GM12878 (cell line): ENCODE measurements around the gene SIVA1. TPM values are rescaled to one million over a fixed set of nuclear protein-coding genes. Genes with fewer than 3 reads are reported as not detected.
A peak's percentile ranks its signal among the peaks of the same experiment; 100 is the strongest.

Source experiments
- ATAC-seq: fragments of 200-7000 bp; cut with Tn5 transposase; 3 replicates; pipeline ENCODE4 v1.9.1; 2020; ENCODE audit warnings: mild to moderate bottlenecking, moderate library complexity
- BruUV-seq: library from RNA; stranded (reverse); fragments of 400-500 nt; replicated peaks from 2 replicates; lab custom pipeline; 2021; lab: Mats Ljungman, UMichigan
- CTCF ChIA-PET: fragments of 300-600 bp; sonication (Branson Sonifier 250); formaldehyde crosslinking; extraction: SDS; loops from one replicate; lab custom pipeline; 2021; ENCODE audit warnings: inconsistent platforms; lab: Yijun Ruan, JAX
- POLR2A ChIA-PET: fragments of 350-600 bp; formaldehyde crosslinking; extraction: SDS; loops from one replicate; lab custom pipeline; 2021; ENCODE audit warnings: inconsistent platforms; lab: Charles Lee
- RAD21 ChIA-PET: fragments of 300-600 bp; sonication (Branson Sonifier 250); formaldehyde crosslinking; loops from one replicate; lab custom pipeline; 2023; ENCODE audit warnings: antibody characterized with exemption; ENCODE audit not compliant: unreplicated experiment; lab: Charles Lee
- SMC1A ChIA-PET: fragments of 300-600 bp; sonication (Branson Sonifier 250); formaldehyde crosslinking; loops from one replicate; lab custom pipeline; 2023; ENCODE audit not compliant: unreplicated experiment, uncharacterized antibody; lab: Charles Lee
- DNase-seq: peaks from one replicate; pipeline ENCODE4 v3.0.0-alpha.2; 2011; ENCODE audit warnings: low read depth, low spot score
- FAIRE-seq: peaks from 3 replicates; lab custom pipeline; 2011; peaks lifted over from hg19 to GRCh38; lab: Jason Lieb, UNC
- H2AFZ ChIP-seq: 2 replicates; pipeline ENCODE4 v1.6.0; 2011; ENCODE audit warnings: low read depth, low read length, control low read depth; ENCODE audit not compliant: control insufficient read depth
- H3K27ac ChIP-seq: 2 replicates; pipeline ENCODE4 v1.5.1; 2011; ENCODE audit warnings: control low read depth; ENCODE audit not compliant: control insufficient read depth, insufficient read depth
- H3K27me3 ChIP-seq, 2 experiments: replicated peaks in 1 of 2; 2 replicates each; pipeline versions ENCODE4 v1.6.0 to v1.6.1; 2011; ENCODE audit warnings: low read length in 1 of 2; ENCODE audit not compliant: control insufficient read depth in 2 of 2, insufficient read depth in 2 of 2
- H3K36me3 ChIP-seq, 2 experiments: 2 replicates each; pipeline ENCODE4 v1.5.1; 2011; ENCODE audit warnings: low read length in 1 of 2; ENCODE audit not compliant: control insufficient read depth in 2 of 2, insufficient read depth in 2 of 2
- H3K4me1 ChIP-seq: 2 replicates; pipeline ENCODE4 v1.6.1; 2011; ENCODE audit warnings: mild to moderate bottlenecking, low read length, moderate library complexity, mixed read lengths; ENCODE audit not compliant: control insufficient read depth, insufficient read depth
- H3K4me2 ChIP-seq: 2 replicates; pipeline ENCODE4 v1.6.0; 2011; ENCODE audit warnings: control low read depth; ENCODE audit not compliant: control insufficient read depth, insufficient read depth
- H3K4me3 ChIP-seq: fragments of 200-600 bp; sonication (generic); 2 replicates; pipeline ENCODE4 v1.5.1; 2016
- H3K79me2 ChIP-seq: 2 replicates; pipeline ENCODE4 v1.6.0; 2011; ENCODE audit warnings: low read length; ENCODE audit not compliant: control insufficient read depth, insufficient read depth
- H3K9ac ChIP-seq: 2 replicates; pipeline ENCODE4 v1.8.0; 2011; ENCODE audit warnings: low read length, control low read depth, mixed read lengths; ENCODE audit not compliant: control insufficient read depth, insufficient read depth
- H3K9me3 ChIP-seq: replicated peaks from 3 replicates; pipeline ENCODE4 v1.5.1; 2011; ENCODE audit warnings: mild to moderate bottlenecking, low read length; ENCODE audit not compliant: control insufficient read depth, insufficient read depth
- H4K20me1 ChIP-seq: 2 replicates; pipeline ENCODE4 v1.6.0; 2011; ENCODE audit not compliant: control insufficient read depth, insufficient read depth
- EGR1 ChIP-seq, 2 experiments: IDR thresholded peaks; 1 replicate in 1 of 2; 2 replicates in 1 of 2; pipeline ENCODE4 v1.6.1; 2011 to 2012; ENCODE audit warnings: low read depth in 2 of 2, low read length in 2 of 2, borderline replicate concordance in 1 of 2, mild to moderate bottlenecking in 1 of 2, moderate library complexity in 1 of 2
- ELK1 ChIP-seq: IDR thresholded peaks from 2 replicates; pipeline ENCODE4 v1.6.1; 2012; ENCODE audit warnings: low read depth, low read length, improper control_type of control experiment
- ETV6 ChIP-seq, 2 experiments: fragments of 450-650 bp in 1 of 2; IDR thresholded peaks in 1 of 2; conservative IDR thresholded peaks in 1 of 2; 2 replicates each; pipeline ENCODE4 v1.6.1; 2014; ENCODE audit warnings: antibody characterized with exemption in 1 of 2, borderline replicate concordance in 1 of 2, low read depth in 1 of 2, mild to moderate bottlenecking in 1 of 2, moderate library complexity in 1 of 2
- GABPA ChIP-seq: IDR thresholded peaks from 2 replicates; pipeline ENCODE4 v1.6.1; 2014; ENCODE audit warnings: antibody characterized with exemption, low read depth, mild to moderate bottlenecking, inconsistent platforms
- NFXL1 ChIP-seq: fragments of 450-650 bp; IDR thresholded peaks from 2 replicates; pipeline ENCODE4 v1.6.1; 2017; ENCODE audit warnings: antibody characterized with exemption, mild to moderate bottlenecking, borderline replicate concordance
- NR2F1 ChIP-seq: fragments of 450-650 bp; conservative IDR thresholded peaks from 2 replicates; pipeline ENCODE4 v1.6.1; 2017; ENCODE audit warnings: mild to moderate bottlenecking
- POU2F2 ChIP-seq: IDR thresholded peaks from 3 replicates; pipeline ENCODE4 v1.6.1; 2011; ENCODE audit warnings: low read depth, mild to moderate bottlenecking, low read length, borderline replicate concordance
- RCOR1 ChIP-seq: conservative IDR thresholded peaks from 2 replicates; pipeline ENCODE4 v1.6.1; 2012; ENCODE audit warnings: low read depth, low read length, improper control_type of control experiment
- STAT1 ChIP-seq: fragments of 450-650 bp; conservative IDR thresholded peaks from 2 replicates; pipeline ENCODE4 v1.6.1; 2014; ENCODE audit warnings: antibody characterized with exemption, mild to moderate bottlenecking
- TCF12 ChIP-seq: IDR thresholded peaks from 2 replicates; pipeline ENCODE4 v1.6.1; 2011; ENCODE audit warnings: low read depth, mild to moderate bottlenecking, low read length
- ZNF274 ChIP-seq: IDR thresholded peaks from one replicate; pipeline ENCODE4 v1.8.0; 2011; ENCODE audit not compliant: insufficient read length, insufficient read depth
- WGBS: methylation state at CpG from one replicate; pipeline ENCODE4 v1.1.6; 2016; ENCODE audit warnings: low lambda C conversion rate; ENCODE audit not compliant: insufficient replicate concordance, insufficient coverage; ENCODE audit errors: missing lambda C conversion rate; 5-methylcytosine and 5-hydroxymethylcytosine counted together
- in situ Hi-C: fragments of 300-500 bp; cut with MboI; formaldehyde crosslinking; loops from 9 replicates; pipeline ENCODE4 v1.14.3; 2018; ENCODE audit warnings: mixed read lengths
- intact Hi-C: fragments of 100-400 bp; cut with micrococcal nuclease; formaldehyde crosslinking; loops from one replicate; pipeline ENCODE4 v1.14.2; 2022; ENCODE audit not compliant: unreplicated experiment
- polyA plus RNA-seq, 11 experiments: library from polyadenylated mRNA; depleted of rRNA in 4 of 11; unstranded in 6 of 11; stranded (reverse) in 5 of 11; fragments of >200 nt; fragmentation: Nextera tagmentation in 4 of 11; fragmentation: Illumina TruSeq in 1 of 11; extraction: Ambion mirVana in 4 of 11; extraction: Trizol in 1 of 11; gene quantifications; 1 replicate in 1 of 11; 2 replicates in 10 of 11; pipeline versions ENCODE4 v1.2.1 to v1.2.3, GENCODE V29; 2011 to 2016; ENCODE audit warnings: inconsistent platforms in 2 of 11, missing spikeins in 2 of 11, low read depth in 1 of 11
- total RNA-seq, 4 experiments: library from RNA; depleted of rRNA in 3 of 4; stranded (reverse); fragments of >200 nt in 3 of 4; fragmentation: Illumina TruSeq in 1 of 4; extraction: Trizol in 1 of 4; gene quantifications; 2 replicates each; pipeline versions ENCODE4 v1.2.1 to v1.2.3, GENCODE V29; 2013 to 2021
- TF ChIP-seq, protein P1 (sequence below): fragments of 450-650 bp; IDR thresholded peaks from 2 replicates; pipeline ENCODE4 v1.6.1; 2017; ENCODE audit warnings: mild to moderate bottlenecking, moderate library complexity
- TF ChIP-seq, protein P2 (sequence below): fragments of 150-350 bp; IDR thresholded peaks from 2 replicates; pipeline ENCODE4 v1.6.1; 2016; ENCODE audit warnings: low read depth, low read length

Gene SIVA1
- total and polyA plus RNA-seq, 10 of the 15 experiments (the other 5 are each of a cell fraction or from before 2014, with no cell fraction given), result 4.6 to 282 (median 106) TPM

DNA sequence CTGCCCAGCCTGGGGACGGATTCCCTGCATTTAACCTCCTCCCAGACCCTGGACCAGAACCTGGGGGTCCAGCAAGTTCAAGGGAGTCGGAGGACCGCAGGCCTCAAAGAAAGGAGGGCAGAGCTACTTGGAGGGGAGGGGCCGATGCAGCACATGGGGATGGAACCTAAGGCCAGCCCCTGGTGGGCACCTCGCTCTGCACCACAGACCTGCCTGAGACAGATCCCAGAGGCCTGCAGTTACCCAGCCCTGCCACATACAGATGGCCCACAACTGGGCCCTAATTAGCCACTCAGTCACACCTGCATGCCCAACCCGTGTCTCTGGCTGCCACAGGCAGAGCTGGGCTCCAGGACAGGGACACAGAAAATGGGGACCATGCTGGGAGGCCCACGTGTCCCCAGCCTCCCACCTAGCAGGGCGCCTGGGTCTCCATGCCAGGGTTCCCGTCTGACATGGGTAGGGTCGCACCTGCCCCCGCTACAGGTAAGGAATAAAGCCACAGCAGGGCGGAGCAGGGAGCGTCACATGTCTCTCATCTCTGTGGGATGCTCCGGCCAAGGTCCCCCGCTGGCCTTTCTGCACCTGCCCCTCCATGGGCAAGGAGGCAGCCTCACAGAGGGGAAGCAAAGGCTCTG, 25.9 kb downstream of the SIVA1 start:
- BruUV-seq, result no TSS peak
- RAD21 ChIA-PET, result no interaction called here
- Histone ChIP-seq H3K27me3 (no peaks in the 10 kb centered on the region), H3K9ac (no peak overlapping the region), H3K27ac (no peak overlapping the region), H4K20me1 (no peaks in the 10 kb centered on the region), H3K79me2 (no peaks in the 10 kb centered on the region), H3K9me3 (no peaks in the 10 kb centered on the region), H2AFZ (no peak overlapping the region), H3K4me1 (no peaks in the 10 kb centered on the region), H3K36me3 (peaks cover 0 to 12% of the 10 kb centered on the region in 2 experiments; a peak in 2 of 4 replicates), H3K4me3 (no peak overlapping the region), H3K4me2 (no peak overlapping the region)
- in situ Hi-C loops, result no loop called here
- ATAC-seq (peak; percentile 24; the same call in 1 of the 3 replicates), FAIRE-seq (no peak), DNase-seq (no peak)
- WGBS, result 83% methylated on average over 15 of the region's 15 CpGs
- intact Hi-C loops, result no loop called here
- CTCF ChIA-PET, result no interaction called here
- POLR2A ChIA-PET, result interaction anchor here (0.5 kb wide), 1 partner anchor 14 kb away, joined by 5 read pairs; no protein-coding TSS in a partner anchor
- SMC1A ChIA-PET, result no interaction called here
- TF ChIP-seq NFXL1, result no peak
- no peak for TF ChIP-seq RCOR1
- TF ChIP-seq STAT1, result no peak
- no peak for TF ChIP-seq TCF12
- TF ChIP-seq, protein P1, sequence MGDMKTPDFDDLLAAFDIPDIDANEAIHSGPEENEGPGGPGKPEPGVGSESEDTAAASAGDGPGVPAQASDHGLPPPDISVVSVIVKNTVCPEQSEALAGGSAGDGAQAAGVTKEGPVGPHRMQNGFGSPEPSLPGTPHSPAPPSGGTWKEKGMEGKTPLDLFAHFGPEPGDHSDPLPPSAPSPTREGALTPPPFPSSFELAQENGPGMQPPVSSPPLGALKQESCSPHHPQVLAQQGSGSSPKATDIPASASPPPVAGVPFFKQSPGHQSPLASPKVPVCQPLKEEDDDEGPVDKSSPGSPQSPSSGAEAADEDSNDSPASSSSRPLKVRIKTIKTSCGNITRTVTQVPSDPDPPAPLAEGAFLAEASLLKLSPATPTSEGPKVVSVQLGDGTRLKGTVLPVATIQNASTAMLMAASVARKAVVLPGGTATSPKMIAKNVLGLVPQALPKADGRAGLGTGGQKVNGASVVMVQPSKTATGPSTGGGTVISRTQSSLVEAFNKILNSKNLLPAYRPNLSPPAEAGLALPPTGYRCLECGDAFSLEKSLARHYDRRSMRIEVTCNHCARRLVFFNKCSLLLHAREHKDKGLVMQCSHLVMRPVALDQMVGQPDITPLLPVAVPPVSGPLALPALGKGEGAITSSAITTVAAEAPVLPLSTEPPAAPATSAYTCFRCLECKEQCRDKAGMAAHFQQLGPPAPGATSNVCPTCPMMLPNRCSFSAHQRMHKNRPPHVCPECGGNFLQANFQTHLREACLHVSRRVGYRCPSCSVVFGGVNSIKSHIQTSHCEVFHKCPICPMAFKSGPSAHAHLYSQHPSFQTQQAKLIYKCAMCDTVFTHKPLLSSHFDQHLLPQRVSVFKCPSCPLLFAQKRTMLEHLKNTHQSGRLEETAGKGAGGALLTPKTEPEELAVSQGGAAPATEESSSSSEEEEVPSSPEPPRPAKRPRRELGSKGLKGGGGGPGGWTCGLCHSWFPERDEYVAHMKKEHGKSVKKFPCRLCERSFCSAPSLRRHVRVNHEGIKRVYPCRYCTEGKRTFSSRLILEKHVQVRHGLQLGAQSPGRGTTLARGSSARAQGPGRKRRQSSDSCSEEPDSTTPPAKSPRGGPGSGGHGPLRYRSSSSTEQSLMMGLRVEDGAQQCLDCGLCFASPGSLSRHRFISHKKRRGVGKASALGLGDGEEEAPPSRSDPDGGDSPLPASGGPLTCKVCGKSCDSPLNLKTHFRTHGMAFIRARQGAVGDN, result no peak
- TF ChIP-seq, protein P2, sequence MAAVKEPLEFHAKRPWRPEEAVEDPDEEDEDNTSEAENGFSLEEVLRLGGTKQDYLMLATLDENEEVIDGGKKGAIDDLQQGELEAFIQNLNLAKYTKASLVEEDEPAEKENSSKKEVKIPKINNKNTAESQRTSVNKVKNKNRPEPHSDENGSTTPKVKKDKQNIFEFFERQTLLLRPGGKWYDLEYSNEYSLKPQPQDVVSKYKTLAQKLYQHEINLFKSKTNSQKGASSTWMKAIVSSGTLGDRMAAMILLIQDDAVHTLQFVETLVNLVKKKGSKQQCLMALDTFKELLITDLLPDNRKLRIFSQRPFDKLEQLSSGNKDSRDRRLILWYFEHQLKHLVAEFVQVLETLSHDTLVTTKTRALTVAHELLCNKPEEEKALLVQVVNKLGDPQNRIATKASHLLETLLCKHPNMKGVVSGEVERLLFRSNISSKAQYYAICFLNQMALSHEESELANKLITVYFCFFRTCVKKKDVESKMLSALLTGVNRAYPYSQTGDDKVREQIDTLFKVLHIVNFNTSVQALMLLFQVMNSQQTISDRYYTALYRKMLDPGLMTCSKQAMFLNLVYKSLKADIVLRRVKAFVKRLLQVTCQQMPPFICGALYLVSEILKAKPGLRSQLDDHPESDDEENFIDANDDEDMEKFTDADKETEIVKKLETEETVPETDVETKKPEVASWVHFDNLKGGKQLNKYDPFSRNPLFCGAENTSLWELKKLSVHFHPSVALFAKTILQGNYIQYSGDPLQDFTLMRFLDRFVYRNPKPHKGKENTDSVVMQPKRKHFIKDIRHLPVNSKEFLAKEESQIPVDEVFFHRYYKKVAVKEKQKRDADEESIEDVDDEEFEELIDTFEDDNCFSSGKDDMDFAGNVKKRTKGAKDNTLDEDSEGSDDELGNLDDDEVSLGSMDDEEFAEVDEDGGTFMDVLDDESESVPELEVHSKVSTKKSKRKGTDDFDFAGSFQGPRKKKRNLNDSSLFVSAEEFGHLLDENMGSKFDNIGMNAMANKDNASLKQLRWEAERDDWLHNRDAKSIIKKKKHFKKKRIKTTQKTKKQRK, result no peak
- TF ChIP-seq ETV6 (conservative IDR thresholded peaks at IDR 0.05 in 1 of 2, IDR thresholded peaks at IDR 0.05 in 1 of 2; ENCODE audit: borderline replicate concordance in 1 of 2, low read depth in 1 of 2), result no peak
- no peak for TF ChIP-seq EGR1 (IDR thresholded peaks at IDR 0.05; ENCODE audit: borderline replicate concordance in 1 of 2, low read depth in 2 of 2, low read length in 2 of 2)
- TF ChIP-seq POU2F2, result no peak
- TF ChIP-seq ELK1, result no peak
- TF ChIP-seq NR2F1, result no peak
- TF ChIP-seq ZNF274, result no peak
- TF ChIP-seq GABPA, result no peak
